Smooth muscle cell of the coronary artery (primary cell): ENCODE data around the gene PON2. TPM values are rescaled to one million over a fixed set of nuclear protein-coding genes. Genes with fewer than 3 reads are reported as not detected.

ENCODE experiments used
- total RNA-seq: library from RNA; depleted of rRNA; stranded (reverse); fragments of >200 nt; gene quantifications from 2 replicates; pipeline ENCODE4 v1.2.3, GENCODE V29; 2014; ENCODE audit warnings: low replicate concordance

PON2 gene
- total RNA-seq: 21.3 and 44.0 TPM in 2 replicates

GRCh38 chr7:95434557-95435421 is at the start of gene PON2:
Gene PON2, minus strand, starts transcription at chr7:95435028. Its CDS starts 77 bp downstream, at chr7:95434951.

DNA sequence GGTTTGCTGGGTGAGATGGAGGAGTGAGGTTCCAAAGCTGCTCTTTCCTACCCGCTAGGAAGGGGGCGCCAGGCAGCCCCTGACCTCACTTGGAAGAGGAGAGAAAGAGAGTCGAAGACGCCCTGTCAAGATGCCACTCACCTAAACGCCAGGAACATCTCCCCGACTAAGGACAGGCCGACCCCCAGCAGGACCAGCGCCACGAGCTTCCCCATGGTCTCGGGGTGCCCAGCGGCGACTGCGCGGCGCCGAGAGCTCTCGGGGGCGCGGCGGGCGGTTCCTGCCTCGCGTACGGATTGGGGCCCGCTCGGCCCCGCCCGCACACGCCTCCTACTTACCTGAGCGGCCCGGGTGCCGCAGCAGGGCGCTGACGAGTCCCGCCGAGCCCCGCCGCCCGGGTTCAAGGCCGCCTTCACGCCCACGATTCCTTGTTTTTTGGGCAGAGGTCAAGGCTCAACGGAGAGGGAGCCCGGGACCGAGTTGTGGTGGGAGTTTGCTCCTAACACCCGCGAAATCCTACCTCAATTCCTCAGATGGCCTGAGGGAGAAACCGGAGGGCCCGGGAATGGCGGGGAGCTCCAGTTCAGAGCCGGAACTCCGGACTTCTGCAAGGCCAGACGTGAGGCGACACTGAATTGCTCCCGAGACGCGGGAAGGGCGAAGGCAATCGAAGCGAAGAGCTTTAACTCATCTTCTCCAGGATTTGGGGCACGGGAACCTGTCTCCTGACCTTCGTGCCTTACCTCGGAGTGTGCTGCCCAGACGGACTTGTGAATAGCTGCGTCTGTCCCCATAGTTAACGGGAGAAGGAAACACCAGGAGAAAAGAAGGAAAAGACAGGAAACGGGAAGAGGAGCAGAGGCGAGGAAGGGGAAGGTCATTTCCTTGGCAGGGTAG is 38.4 kb downstream of the PON2 start, which contains the start of gene PON3:
Gene PON3, minus strand, starts transcription at position 240 of the 897 bp plus-strand sequence. Its CDS starts 25 bp downstream, at position 215.

Other genes starting within 250 kb of the PON2 start
- gene PON1, start 110.5 kb downstream of the PON2 start, total RNA-seq: not detected in 2 replicates
- not detected in 2 replicates for gene PON3, start 38.7 kb downstream of the PON2 start, total RNA-seq
- gene ASB4, start 50.9 kb upstream of the PON2 start, total RNA-seq: not detected in 2 replicates
- gene PDK4, start 161.5 kb upstream of the PON2 start, total RNA-seq: 0.15 and 5.3 TPM in 2 replicates